ENCODE measurements around the gene TGM4.

The TGM4 gene

DNA sequence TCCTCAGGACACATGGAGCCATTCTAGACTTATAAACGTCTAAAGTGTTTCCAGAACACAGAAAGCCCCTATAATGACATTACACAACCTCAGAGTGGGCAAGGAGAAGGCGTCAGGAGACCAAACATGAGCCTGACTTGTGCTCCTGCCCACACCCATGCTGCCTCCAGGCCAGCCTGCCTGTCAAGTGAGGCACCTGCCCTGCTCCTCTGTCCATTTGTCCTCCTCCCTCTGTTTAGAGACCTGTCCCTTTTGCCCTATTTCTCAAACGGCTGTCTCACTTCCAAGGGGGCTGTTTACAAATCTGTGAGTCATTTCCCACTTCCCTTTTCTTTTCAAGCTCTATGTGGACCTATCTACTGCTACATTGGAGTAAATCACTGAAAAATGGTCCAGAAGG, 80.6 kb downstream of the TGM4 start:
- Histone ChIP-seq H3K4me2 (ENCODE audit: low read length) (no peak overlapping the region), H3K79me2 (ENCODE audit: control insufficient read depth, insufficient read depth, low read length, poor library complexity) (no peaks in the 10 kb centered on the region), H2BK12ac (ENCODE audit: low read length) (no peak overlapping the region), H4K8ac (ENCODE audit: low read depth, low read length) (no peak overlapping the region), H3K9ac (ENCODE audit: low read length) (no peak overlapping the region), H3K79me1 (ENCODE audit: low read length) (no peaks in the 10 kb centered on the region), H3K27me3 (ENCODE audit: insufficient read depth, low read length) (no peaks in the 10 kb centered on the region), H3K27ac (ENCODE audit: low read depth, low read length) (no peak overlapping the region), H2AK5ac (ENCODE audit: low read length) (no peak overlapping the region), H4K91ac (ENCODE audit: low read depth, low read length) (no peak overlapping the region), H3K4me3 (ENCODE audit: low read depth, low read length) (no peak overlapping the region), H3K9me3 (ENCODE audit: insufficient read depth, low read depth, low read length) (no peaks in the 10 kb centered on the region), H3K4me1 (ENCODE audit: control insufficient read depth in 1 of 2, insufficient read depth in 2 of 2, low read length in 2 of 2) (peaks cover 0 to 3% of the 10 kb centered on the region in 2 experiments), H3K4ac (ENCODE audit: low read depth, low read length) (no peak overlapping the region), H3K18ac (ENCODE audit: low read length) (no peak overlapping the region), H2AFZ (ENCODE audit: insufficient read depth, low read length, poor library complexity) (no peak overlapping the region), H2BK120ac (ENCODE audit: insufficient read depth, low read length, poor library complexity) (no peak overlapping the region), H4K12ac (ENCODE audit: low read depth, low read length) (no peak overlapping the region), H2BK5ac (ENCODE audit: low read depth, low read length, poor library complexity) (no peak overlapping the region), H3K23ac (ENCODE audit: low read length) (no peak overlapping the region), H3K36me3 (ENCODE audit: control insufficient read depth in 1 of 2, insufficient read depth in 2 of 2, low read length in 2 of 2) (peaks cover 8 to 17% of the 10 kb centered on the region in 2 experiments), H3K14ac (ENCODE audit: low read length) (no peak overlapping the region)
- DNase-seq: peak; percentile 37 to 40
- WGBS (ENCODE audit: extremely low coverage, insufficient coverage, insufficient read length): no CpG with 5 or more reads among the region's 3 CpGs

DNA sequence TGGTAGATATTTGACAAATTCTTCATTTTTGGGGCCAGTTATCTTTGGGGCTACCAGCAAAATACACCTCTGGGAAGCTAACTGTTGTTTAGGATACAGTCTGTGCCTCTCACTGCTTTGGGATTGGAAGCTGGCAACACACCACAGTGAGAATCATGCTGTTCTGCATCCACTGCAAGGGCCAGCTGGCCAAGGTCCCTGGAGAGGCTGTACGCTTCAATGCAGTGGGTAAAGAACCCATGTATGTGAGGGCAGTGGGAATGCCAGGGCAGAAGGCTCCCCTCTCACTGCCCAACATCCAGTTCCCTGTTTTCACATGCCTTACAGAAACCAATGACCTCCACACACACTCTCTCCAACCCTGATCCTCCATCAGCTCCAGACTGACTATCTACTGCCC, 81.5 kb downstream of the TGM4 start:
- Histone ChIP-seq H3K4ac (ENCODE audit: low read depth, low read length) (no peak overlapping the region), H2BK5ac (ENCODE audit: low read depth, low read length, poor library complexity) (no peak overlapping the region)
- no CpG with 5 or more reads among the region's 1 CpG for WGBS (ENCODE audit: extremely low coverage, insufficient coverage, insufficient read length)

DNA sequence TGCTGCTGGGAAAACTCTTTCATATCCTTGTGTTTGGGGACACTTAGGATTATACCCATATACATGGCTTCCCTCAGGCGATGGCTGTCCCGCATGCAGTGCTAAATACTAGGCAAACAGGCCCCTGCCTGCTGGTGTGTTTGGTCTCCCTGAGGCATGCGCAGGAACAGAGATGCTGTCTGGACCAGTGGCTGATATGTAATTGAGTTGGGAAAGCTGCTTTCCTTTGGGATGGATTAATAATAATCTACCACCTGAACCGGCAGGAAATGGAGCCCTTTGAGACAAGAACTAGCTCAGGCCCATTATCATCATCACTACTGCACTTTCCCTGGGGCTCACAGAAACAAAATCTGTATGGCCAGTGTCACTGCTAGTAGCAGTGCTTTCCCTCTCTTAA, 83.6 kb downstream of the TGM4 start:
- no peak overlapping the region for H2BK120ac ChIP-seq (ENCODE audit: insufficient read depth, low read length, poor library complexity)
- H3K4me1 ChIP-seq (ENCODE audit: control insufficient read depth in 1 of 2, insufficient read depth in 2 of 2, low read length in 2 of 2): peaks cover 0 to 3% of the 10 kb centered on the region in 2 experiments
- no peak overlapping the region for H3K4ac ChIP-seq (ENCODE audit: low read depth, low read length)
- no peaks in the 10 kb centered on the region for H3K9me3 ChIP-seq (ENCODE audit: insufficient read depth, low read depth, low read length)
- peak; percentile 62 to 77 for DNase-seq
- H2BK12ac ChIP-seq (ENCODE audit: low read length): no peak overlapping the region
- no peak overlapping the region for H2BK5ac ChIP-seq (ENCODE audit: low read depth, low read length, poor library complexity)
- no peaks in the 10 kb centered on the region for H3K79me1 ChIP-seq (ENCODE audit: low read length)
- no peaks in the 10 kb centered on the region for H3K79me2 ChIP-seq (ENCODE audit: control insufficient read depth, insufficient read depth, low read length, poor library complexity)
- no peak overlapping the region for H2AK5ac ChIP-seq (ENCODE audit: low read length)
- no peak overlapping the region for H4K8ac ChIP-seq (ENCODE audit: low read depth, low read length)
- H3K23ac ChIP-seq (ENCODE audit: low read length): no peak overlapping the region
- no peak overlapping the region for H4K91ac ChIP-seq (ENCODE audit: low read depth, low read length)
- no peak overlapping the region for H3K14ac ChIP-seq (ENCODE audit: low read length)
- no peak overlapping the region for H3K18ac ChIP-seq (ENCODE audit: low read length)
- H3K27ac ChIP-seq (ENCODE audit: low read depth, low read length): no peak overlapping the region
- H3K4me3 ChIP-seq (ENCODE audit: low read depth, low read length): no peak overlapping the region
- H4K12ac ChIP-seq (ENCODE audit: low read depth, low read length): no peak overlapping the region
- H3K4me2 ChIP-seq (ENCODE audit: low read length): no peak overlapping the region
- WGBS (ENCODE audit: extremely low coverage, insufficient coverage, insufficient read length): no CpG with 5 or more reads among the region's 4 CpGs
- no peaks in the 10 kb centered on the region for H3K27me3 ChIP-seq (ENCODE audit: insufficient read depth, low read length)
- H3K36me3 ChIP-seq (ENCODE audit: control insufficient read depth in 1 of 2, insufficient read depth in 2 of 2, low read length in 2 of 2): peaks cover 8 to 17% of the 10 kb centered on the region in 2 experiments
- H2AFZ ChIP-seq (ENCODE audit: insufficient read depth, low read length, poor library complexity): no peak overlapping the region
- no peak overlapping the region for H3K9ac ChIP-seq (ENCODE audit: low read length)

More for the DNA sequence above, 81.5 kb downstream of the TGM4 start:
- Histone ChIP-seq H3K9ac (ENCODE audit: low read length) (no peak overlapping the region), H2AFZ (ENCODE audit: insufficient read depth, low read length, poor library complexity) (no peak overlapping the region), H2BK120ac (ENCODE audit: insufficient read depth, low read length, poor library complexity) (no peak overlapping the region), H3K27ac (ENCODE audit: low read depth, low read length) (no peak overlapping the region), H4K8ac (ENCODE audit: low read depth, low read length) (no peak overlapping the region), H4K12ac (ENCODE audit: low read depth, low read length) (no peak overlapping the region), H3K9me3 (ENCODE audit: insufficient read depth, low read depth, low read length) (no peaks in the 10 kb centered on the region), H3K36me3 (ENCODE audit: control insufficient read depth in 1 of 2, insufficient read depth in 2 of 2, low read length in 2 of 2) (peaks cover 8 to 17% of the 10 kb centered on the region in 2 experiments), H3K27me3 (ENCODE audit: insufficient read depth, low read length) (no peaks in the 10 kb centered on the region), H4K91ac (ENCODE audit: low read depth, low read length) (no peak overlapping the region), H2AK5ac (ENCODE audit: low read length) (no peak overlapping the region), H3K18ac (ENCODE audit: low read length) (no peak overlapping the region), H3K23ac (ENCODE audit: low read length) (no peak overlapping the region), H3K79me1 (ENCODE audit: low read length) (no peaks in the 10 kb centered on the region), H3K4me2 (ENCODE audit: low read length) (no peak overlapping the region), H3K14ac (ENCODE audit: low read length) (no peak overlapping the region), H3K4me1 (ENCODE audit: control insufficient read depth in 1 of 2, insufficient read depth in 2 of 2, low read length in 2 of 2) (peaks cover 0 to 3% of the 10 kb centered on the region in 2 experiments), H3K79me2 (ENCODE audit: control insufficient read depth, insufficient read depth, low read length, poor library complexity) (no peaks in the 10 kb centered on the region), H3K4me3 (ENCODE audit: low read depth, low read length) (no peak overlapping the region), H2BK12ac (ENCODE audit: low read length) (no peak overlapping the region)
- DNase-seq: no peak

DNA sequence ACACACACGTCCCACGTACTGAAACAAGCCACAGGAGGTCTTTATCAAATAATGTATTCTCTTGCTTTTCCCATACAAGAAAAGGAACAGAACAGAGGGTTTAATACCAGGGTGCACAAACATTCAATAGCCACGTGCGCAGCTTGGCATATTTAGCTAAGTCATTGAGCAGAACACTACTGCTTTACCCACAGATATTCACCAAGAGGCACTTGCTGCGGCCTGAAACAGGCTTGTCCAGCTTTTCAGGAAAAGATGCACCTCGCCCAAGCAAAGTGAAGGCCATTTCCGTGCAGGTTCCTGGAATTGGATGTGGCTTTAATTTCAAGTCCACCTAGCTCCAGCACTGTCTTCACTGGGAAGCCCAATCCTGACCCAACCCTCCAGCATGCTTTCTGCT, 84.0 kb downstream of the TGM4 start:
- Histone ChIP-seq H3K79me2 (ENCODE audit: control insufficient read depth, insufficient read depth, low read length, poor library complexity) (no peaks in the 10 kb centered on the region), H2BK5ac (ENCODE audit: low read depth, low read length, poor library complexity) (no peak overlapping the region), H4K8ac (ENCODE audit: low read depth, low read length) (no peak overlapping the region), H4K91ac (ENCODE audit: low read depth, low read length) (no peak overlapping the region), H3K18ac (ENCODE audit: low read length) (no peak overlapping the region), H2BK120ac (ENCODE audit: insufficient read depth, low read length, poor library complexity) (no peak overlapping the region), H3K4me2 (ENCODE audit: low read length) (no peak overlapping the region), H3K23ac (ENCODE audit: low read length) (no peak overlapping the region), H3K4me1 (ENCODE audit: control insufficient read depth in 1 of 2, insufficient read depth in 2 of 2, low read length in 2 of 2) (peaks cover 0 to 3% of the 10 kb centered on the region in 2 experiments), H4K12ac (ENCODE audit: low read depth, low read length) (no peak overlapping the region), H3K14ac (ENCODE audit: low read length) (no peak overlapping the region), H2AK5ac (ENCODE audit: low read length) (no peak overlapping the region), H3K9ac (ENCODE audit: low read length) (no peak overlapping the region), H3K4me3 (ENCODE audit: low read depth, low read length) (no peak overlapping the region), H3K36me3 (ENCODE audit: control insufficient read depth in 1 of 2, insufficient read depth in 2 of 2, low read length in 2 of 2) (peaks cover 8 to 17% of the 10 kb centered on the region in 2 experiments), H2AFZ (ENCODE audit: insufficient read depth, low read length, poor library complexity) (no peak overlapping the region), H3K27ac (ENCODE audit: low read depth, low read length) (no peak overlapping the region), H3K4ac (ENCODE audit: low read depth, low read length) (no peak overlapping the region), H2BK12ac (ENCODE audit: low read length) (no peak overlapping the region), H3K27me3 (ENCODE audit: insufficient read depth, low read length) (no peaks in the 10 kb centered on the region), H3K79me1 (ENCODE audit: low read length) (no peaks in the 10 kb centered on the region), H3K9me3 (ENCODE audit: insufficient read depth, low read depth, low read length) (no peaks in the 10 kb centered on the region)
- DNase-seq: no peak
- WGBS (ENCODE audit: extremely low coverage, insufficient coverage, insufficient read length): no CpG with 5 or more reads among the region's 7 CpGs
